GM06990 (cell line): Measurements from ENCODE around the gene HAPSTR1.

Experiments used
- DNase-seq: peaks from one replicate; pipeline ENCODE4 v3.0.0-alpha.2; 2011; ENCODE audit not compliant: insufficient read length; ENCODE audit errors: extremely low read depth
- H3K27me3 ChIP-seq: replicated peaks from 2 replicates; pipeline ENCODE4 v1.6.0; 2011; ENCODE audit warnings: low read length; ENCODE audit not compliant: control insufficient read depth, insufficient read depth
- H3K36me3 ChIP-seq: 2 replicates; pipeline ENCODE4 v1.5.1; 2011; ENCODE audit warnings: low read length; ENCODE audit not compliant: control insufficient read depth, insufficient read depth
- H3K4me3 ChIP-seq: replicated peaks from 2 replicates; pipeline ENCODE4 v1.5.1; 2011; ENCODE audit warnings: low read depth, mild to moderate bottlenecking, control low read depth, low read length
- CTCF ChIP-seq: IDR thresholded peaks from 2 replicates; pipeline ENCODE4 v1.5.1; 2011; ENCODE audit warnings: low read length, control low read depth, mild to moderate bottlenecking, inconsistent platforms; ENCODE audit not compliant: insufficient read depth, poor library complexity, severe bottlenecking

The HAPSTR1 gene

GRCh38 chr16:9061358-9061813 lies 30.1 kb upstream of the HAPSTR1 start:
- TF ChIP-seq CTCF: no peak
- DNase-seq: no peak
- no peak overlapping the region for H3K4me3 ChIP-seq
- no peaks in the 10 kb centered on the region for H3K27me3 ChIP-seq
- no peaks in the 10 kb centered on the region for H3K36me3 ChIP-seq

- TF ChIP-seq CTCF: no peak
- Histone ChIP-seq H3K27me3 (no peaks in the 10 kb centered on the region), H3K4me3 (no peak overlapping the region), H3K36me3 (no peaks in the 10 kb centered on the region)
- DNase-seq: no peak
Observed at GRCh38 chr16:9062301-9062700, 29.1 kb upstream of the HAPSTR1 start.

- Histone ChIP-seq H3K27me3 (no peaks in the 10 kb centered on the region), H3K4me3 (no peak overlapping the region), H3K36me3 (no peaks in the 10 kb centered on the region)
- TF ChIP-seq CTCF: no peak
- DNase-seq: no peak
Observed at GRCh38 chr16:9065077-9065476, 26.4 kb upstream of the HAPSTR1 start.

GRCh38 chr16:9068886-9069285 lies 22.6 kb upstream of the HAPSTR1 start:
- no peak for DNase-seq
- Histone ChIP-seq H3K36me3 (no peaks in the 10 kb centered on the region), H3K27me3 (no peaks in the 10 kb centered on the region), H3K4me3 (no peak overlapping the region)
- no peak for TF ChIP-seq CTCF

GRCh38 chr16:9070254-9070653 lies 21.2 kb upstream of the HAPSTR1 start:
- H3K4me3 ChIP-seq: no peak overlapping the region
- no peaks in the 10 kb centered on the region for H3K27me3 ChIP-seq
- no peaks in the 10 kb centered on the region for H3K36me3 ChIP-seq
- TF ChIP-seq CTCF: no peak
- no peak for DNase-seq

- TF ChIP-seq CTCF: no peak
- DNase-seq: no peak
- Histone ChIP-seq H3K4me3 (no peak overlapping the region), H3K27me3 (no peaks in the 10 kb centered on the region), H3K36me3 (no peaks in the 10 kb centered on the region)
Observed at GRCh38 chr16:9071377-9071776, 20.1 kb upstream of the HAPSTR1 start.
